Measurements from ENCODE around the gene POLE.

The POLE gene

DNA sequence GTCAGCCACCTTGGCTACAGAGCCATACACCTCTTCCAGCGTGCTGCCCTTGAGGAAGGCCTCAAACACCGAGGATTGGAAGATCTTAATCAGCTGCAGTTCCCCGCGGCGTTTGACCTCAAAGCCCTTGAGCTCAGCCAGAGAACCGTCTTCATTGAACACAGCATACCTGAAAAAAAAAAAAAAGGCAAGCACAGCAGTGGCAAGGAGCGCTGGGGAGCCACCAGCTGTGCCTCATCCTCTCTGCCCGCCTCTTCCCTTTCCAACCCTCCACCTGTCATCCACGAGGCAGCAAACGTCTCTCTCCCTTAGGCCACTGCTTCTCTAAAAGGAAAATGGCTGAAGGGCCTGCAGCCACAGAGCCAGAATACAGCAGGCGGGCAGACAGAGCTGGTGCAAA is 26.1 kb downstream of the POLE start:
- H3K4me1 Mint-ChIP-seq (ENCODE audit: low read depth) = peaks cover 12% of the 10 kb centered on the region
- no peak for DNase-seq (ENCODE audit: low spot score)
- H3K36me3 Mint-ChIP-seq (ENCODE audit: low read depth) = peaks cover 72% of the 10 kb centered on the region
- peak overlapping the region; percentile 10 for H3K27ac Mint-ChIP-seq
- no peaks in the 10 kb centered on the region for H3K27me3 Mint-ChIP-seq (ENCODE audit: low read depth)
- H3K4me3 Mint-ChIP-seq = no peak overlapping the region
- no peaks in the 10 kb centered on the region for H3K9me3 Mint-ChIP-seq

DNA sequence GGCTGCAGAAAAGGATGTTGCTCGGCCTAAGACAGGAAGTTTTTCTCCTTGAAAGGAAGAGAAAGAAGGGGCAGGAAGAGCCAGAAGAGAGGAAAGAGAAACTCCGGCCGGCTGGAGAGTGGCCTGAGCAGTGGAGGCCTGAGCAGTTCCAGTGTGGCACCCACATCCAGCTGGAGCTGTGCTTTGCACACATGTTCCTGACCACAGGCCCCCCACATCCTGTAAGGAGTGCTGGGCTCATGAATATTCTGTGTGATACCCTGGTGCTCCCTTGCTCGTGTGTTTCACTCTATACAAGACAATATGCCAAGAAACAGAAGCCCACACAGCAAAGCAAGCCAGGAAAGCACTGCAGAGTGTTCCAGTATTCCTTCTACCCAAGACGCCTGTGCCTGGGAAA is 27.1 kb downstream of the POLE start:
- Mint-ChIP-seq H3K4me1 (ENCODE audit: low read depth) (peaks cover 12% of the 10 kb centered on the region), H3K36me3 (ENCODE audit: low read depth) (peaks cover 63% of the 10 kb centered on the region)

DNA sequence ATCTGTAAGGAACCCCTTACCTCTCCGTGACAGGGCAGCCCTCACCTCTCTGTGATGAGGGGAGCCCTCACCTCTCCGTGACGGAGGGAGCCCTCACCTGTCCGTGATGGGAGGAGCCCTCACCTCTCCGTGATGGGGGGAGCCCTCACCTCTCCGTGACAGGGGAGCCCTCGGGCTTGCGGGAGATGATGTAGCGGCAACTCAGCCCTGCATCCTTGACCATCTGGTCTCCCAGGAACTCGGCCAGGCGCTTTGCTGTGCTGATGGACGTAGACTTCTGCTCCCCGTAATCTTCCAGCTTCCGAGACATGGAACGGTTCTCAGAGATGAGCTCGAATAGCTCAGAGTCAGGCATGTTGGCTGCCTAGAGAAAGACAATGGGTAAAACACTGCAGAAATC is 28.0 kb downstream of the POLE start:
- Mint-ChIP-seq H3K27ac (no peak overlapping the region), H3K4me1 (ENCODE audit: low read depth) (peaks cover 13% of the 10 kb centered on the region)

More for the DNA sequence above, 27.1 kb downstream of the POLE start:
- DNase-seq (ENCODE audit: low spot score) = no peak
- Mint-ChIP-seq H3K9me3 (no peaks in the 10 kb centered on the region), H3K27ac (peak overlapping the region; percentile 55), H3K27me3 (ENCODE audit: low read depth) (no peaks in the 10 kb centered on the region), H3K4me3 (no peak overlapping the region)

GRCh38 chr12:132658149-132658894 is 28.8 kb downstream of the POLE start:
- Mint-ChIP-seq H3K27ac (no peak overlapping the region), H3K4me1 (ENCODE audit: low read depth) (peaks cover 19% of the 10 kb centered on the region), H3K36me3 (ENCODE audit: low read depth) (peaks cover 68% of the 10 kb centered on the region), H3K4me3 (no peak overlapping the region), H3K27me3 (ENCODE audit: low read depth) (no peaks in the 10 kb centered on the region), H3K9me3 (no peaks in the 10 kb centered on the region)
- DNase-seq (ENCODE audit: low spot score) = no peak

More for the DNA sequence above, 28.0 kb downstream of the POLE start:
- H3K9me3 Mint-ChIP-seq = no peaks in the 10 kb centered on the region
- no peaks in the 10 kb centered on the region for H3K27me3 Mint-ChIP-seq (ENCODE audit: low read depth)
- peaks cover 61% of the 10 kb centered on the region for H3K36me3 Mint-ChIP-seq (ENCODE audit: low read depth)
- H3K4me3 Mint-ChIP-seq = no peak overlapping the region
- DNase-seq (ENCODE audit: low spot score) = no peak

DNA sequence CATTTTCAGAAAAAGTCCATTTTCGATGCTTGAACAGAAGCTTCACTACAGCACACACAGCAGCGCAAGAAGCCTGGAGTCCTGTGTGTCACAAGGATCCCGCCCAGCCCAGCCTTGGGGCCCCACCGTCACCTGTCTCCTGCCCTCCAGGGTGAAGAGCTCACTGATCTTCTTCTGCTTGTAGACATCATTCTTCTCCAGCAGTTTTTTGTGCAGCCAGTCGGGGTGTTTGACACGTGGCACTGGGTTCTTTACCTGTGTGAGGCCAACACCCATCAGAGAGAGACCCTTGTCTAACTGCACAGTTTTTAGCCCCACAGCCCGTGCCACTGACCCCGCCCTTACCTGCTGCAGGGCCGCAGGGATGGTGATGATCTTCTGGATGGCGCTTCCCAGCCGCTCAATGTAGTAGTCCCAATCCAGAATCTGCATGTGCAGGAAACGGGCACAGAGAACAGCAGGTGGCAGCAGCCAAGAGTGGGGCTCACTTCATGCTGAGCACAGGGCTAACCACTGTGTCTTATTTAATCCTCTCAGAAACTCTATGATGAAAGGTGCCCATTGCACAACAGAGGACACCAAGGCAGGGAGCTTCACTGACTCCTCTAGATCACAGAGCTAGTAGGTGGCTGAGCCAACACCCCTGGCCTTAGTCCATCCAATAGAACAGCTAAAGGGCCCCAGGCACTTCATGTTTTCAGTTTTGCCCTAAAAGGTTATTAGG is 30.0 kb downstream of the POLE start:
- DNase-seq (ENCODE audit: low spot score) = no peak
- Mint-ChIP-seq H3K36me3 (ENCODE audit: low read depth) (peaks cover 62% of the 10 kb centered on the region), H3K27me3 (ENCODE audit: low read depth) (no peaks in the 10 kb centered on the region), H3K4me1 (ENCODE audit: low read depth) (peaks cover 14% of the 10 kb centered on the region), H3K9me3 (no peaks in the 10 kb centered on the region), H3K4me3 (no peak overlapping the region), H3K27ac (no peak overlapping the region)

DNA sequence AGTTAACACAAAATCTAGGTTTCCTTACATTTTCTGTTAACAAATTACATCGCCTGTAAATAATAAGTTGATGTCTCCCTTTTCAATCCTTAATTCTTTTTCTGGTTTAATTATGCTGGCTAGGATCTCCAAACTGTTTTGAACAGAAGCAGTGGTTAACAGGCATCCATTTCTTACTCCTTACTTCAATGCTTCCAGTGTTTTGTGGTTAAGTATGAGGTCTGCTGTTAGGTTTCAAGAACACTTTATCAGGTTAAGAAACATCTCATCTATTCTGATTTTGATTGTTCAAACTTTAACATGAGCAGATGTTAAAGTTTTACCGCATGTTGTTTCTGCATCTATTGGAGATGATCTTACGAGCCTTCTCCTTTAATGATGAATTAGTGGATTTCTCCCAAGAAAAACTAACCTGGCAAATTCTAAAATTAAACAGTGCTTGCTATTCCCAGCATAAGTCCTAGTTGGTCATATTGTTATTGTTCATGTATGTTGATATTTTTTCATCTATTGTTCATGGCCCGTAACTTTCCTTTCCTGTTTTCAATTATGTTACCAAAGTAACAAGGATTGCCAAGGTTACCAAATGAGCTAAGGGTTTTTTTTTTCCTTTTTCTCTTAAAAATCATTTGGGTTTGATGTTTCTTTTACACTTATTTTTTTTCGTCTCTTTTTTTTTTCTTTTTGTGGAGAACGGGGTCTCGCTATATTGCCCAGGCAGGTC is 33.4 kb downstream of the POLE start:
- Mint-ChIP-seq H3K4me1 (ENCODE audit: low read depth) (peaks cover 9% of the 10 kb centered on the region), H3K4me3 (no peak overlapping the region), H3K36me3 (ENCODE audit: low read depth) (peaks cover 49% of the 10 kb centered on the region), H3K27me3 (ENCODE audit: low read depth) (no peaks in the 10 kb centered on the region), H3K9me3 (no peaks in the 10 kb centered on the region), H3K27ac (no peak overlapping the region)
- DNase-seq (ENCODE audit: low spot score) = no peak

- H3K36me3 Mint-ChIP-seq (ENCODE audit: low read depth) = peaks cover 45% of the 10 kb centered on the region
- H3K4me1 Mint-ChIP-seq (ENCODE audit: low read depth) = peaks cover 12% of the 10 kb centered on the region
- no peak overlapping the region for H3K4me3 Mint-ChIP-seq
- H3K27ac Mint-ChIP-seq = peak overlapping the region; percentile 2
- H3K9me3 Mint-ChIP-seq = no peaks in the 10 kb centered on the region
- no peak for DNase-seq (ENCODE audit: low spot score)
- H3K27me3 Mint-ChIP-seq (ENCODE audit: low read depth) = no peaks in the 10 kb centered on the region
These were observed 35.6 kb downstream of the POLE start for GRCh38 chr12:132651444-132652100.

DNA sequence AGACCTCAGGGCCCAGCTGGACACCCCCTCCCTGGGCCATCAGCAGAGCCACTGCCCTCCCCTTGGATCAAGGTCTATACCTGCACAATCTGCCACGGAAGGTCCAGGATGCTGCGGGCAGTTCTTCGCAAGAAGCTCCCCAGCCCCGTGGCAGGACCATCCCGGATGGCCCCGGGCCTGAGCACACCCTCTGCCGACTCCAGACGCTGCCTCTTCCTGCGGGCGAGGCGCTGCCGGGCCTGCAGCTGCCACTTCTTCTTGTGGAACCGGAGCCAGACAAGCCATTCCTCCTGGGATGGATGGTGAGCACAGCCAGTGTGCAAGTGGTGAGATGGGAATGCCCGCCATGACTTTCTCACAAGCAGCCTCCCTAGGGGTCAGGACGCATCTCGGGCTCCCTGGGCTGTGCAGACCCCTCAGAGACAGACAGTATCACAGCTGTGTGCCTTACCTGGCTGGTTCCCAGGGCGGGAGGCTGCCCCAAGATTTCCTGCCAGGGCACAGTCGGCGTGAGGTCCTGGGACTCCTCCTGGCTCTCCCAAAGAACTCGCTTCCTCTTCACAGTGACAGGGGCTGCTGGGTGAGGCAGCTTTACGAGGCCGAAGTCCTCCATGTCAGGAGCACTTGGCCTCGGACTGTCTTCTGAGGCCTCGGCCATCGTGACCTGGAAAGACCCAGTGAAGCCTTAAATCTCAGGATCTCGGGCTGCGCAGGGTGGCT is 37.8 kb downstream of the POLE start:
- no peaks in the 10 kb centered on the region for H3K27me3 Mint-ChIP-seq (ENCODE audit: low read depth)
- H3K9me3 Mint-ChIP-seq = no peaks in the 10 kb centered on the region
- no peak overlapping the region for H3K27ac Mint-ChIP-seq
- H3K4me1 Mint-ChIP-seq (ENCODE audit: low read depth) = peaks cover 12% of the 10 kb centered on the region
- H3K4me3 Mint-ChIP-seq = no peak overlapping the region
- DNase-seq (ENCODE audit: low spot score) = no peak
- peaks cover 44% of the 10 kb centered on the region for H3K36me3 Mint-ChIP-seq (ENCODE audit: low read depth)

DNA sequence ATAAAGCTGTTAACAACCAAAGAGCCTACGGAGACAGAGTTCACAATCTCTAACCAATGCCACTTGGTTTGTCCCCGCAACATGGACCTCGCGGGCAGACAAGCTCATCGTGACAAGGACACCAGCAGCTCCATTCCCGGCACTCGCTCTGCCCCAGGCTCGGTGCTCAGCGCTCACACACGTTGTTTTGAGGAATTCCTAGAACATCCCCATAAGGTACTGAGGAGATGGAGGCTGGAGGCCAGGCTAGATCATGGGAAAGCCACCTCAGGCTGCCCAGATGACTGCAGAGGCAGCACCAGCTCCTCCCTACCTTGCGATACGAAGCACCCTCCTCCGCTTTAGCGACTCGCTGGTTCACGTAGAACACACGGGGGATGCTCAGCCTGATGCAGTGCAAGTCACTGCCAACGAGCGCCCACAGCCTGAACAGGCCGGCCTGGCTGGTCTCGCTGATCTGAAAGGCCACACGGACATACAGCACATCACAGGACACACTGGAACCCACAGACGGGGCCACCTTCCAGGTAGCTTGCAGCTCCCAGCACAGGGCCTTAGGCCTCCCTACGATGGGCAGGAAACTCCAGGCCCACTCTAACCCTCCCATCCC is 38.4 kb downstream of the POLE start:
- Mint-ChIP-seq H3K4me1 (ENCODE audit: low read depth) (peaks cover 6% of the 10 kb centered on the region), H3K36me3 (ENCODE audit: low read depth) (peaks cover 41% of the 10 kb centered on the region), H3K4me3 (no peak overlapping the region), H3K9me3 (no peaks in the 10 kb centered on the region), H3K27ac (no peak overlapping the region), H3K27me3 (ENCODE audit: low read depth) (no peaks in the 10 kb centered on the region)
- no peak for DNase-seq (ENCODE audit: low spot score)

GRCh38 chr12:132647858-132648257 is 39.3 kb downstream of the POLE start:
- Mint-ChIP-seq H3K27ac (no peak overlapping the region), H3K36me3 (ENCODE audit: low read depth) (peaks cover 40% of the 10 kb centered on the region), H3K4me1 (ENCODE audit: low read depth) (peaks cover 3% of the 10 kb centered on the region), H3K27me3 (ENCODE audit: low read depth) (no peaks in the 10 kb centered on the region), H3K9me3 (no peaks in the 10 kb centered on the region), H3K4me3 (no peak overlapping the region)
- DNase-seq (ENCODE audit: low spot score) = no peak

DNA sequence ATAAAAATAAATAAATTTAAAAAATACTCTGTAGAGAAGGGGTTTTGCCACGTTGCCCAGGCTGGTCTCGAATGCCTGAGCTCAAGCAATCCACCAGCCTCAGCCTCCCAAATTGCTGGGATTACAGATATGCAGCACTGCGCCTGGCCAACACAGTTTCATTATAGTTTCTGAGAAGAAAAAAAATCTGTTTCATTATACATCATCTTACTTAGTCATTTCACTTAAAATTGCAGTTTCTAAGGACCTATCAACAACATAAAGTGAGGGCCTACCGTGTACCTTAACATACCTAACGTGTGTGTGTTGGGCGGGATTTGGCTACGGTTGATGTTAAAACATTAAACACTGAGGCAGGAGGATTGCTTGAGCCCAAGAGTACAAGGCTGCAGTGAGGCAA is 40.3 kb downstream of the POLE start:
- peaks cover 3% of the 10 kb centered on the region for H3K4me1 Mint-ChIP-seq (ENCODE audit: low read depth)
- no peaks in the 10 kb centered on the region for H3K9me3 Mint-ChIP-seq
- DNase-seq (ENCODE audit: low spot score) = no peak
- no peak overlapping the region for H3K27ac Mint-ChIP-seq
- no peak overlapping the region for H3K4me3 Mint-ChIP-seq
- H3K27me3 Mint-ChIP-seq (ENCODE audit: low read depth) = no peaks in the 10 kb centered on the region
- peaks cover 38% of the 10 kb centered on the region for H3K36me3 Mint-ChIP-seq (ENCODE audit: low read depth)

GRCh38 chr12:132642846-132643835 is 44.0 kb downstream of the POLE start:
- Mint-ChIP-seq H3K4me1 (ENCODE audit: low read depth) (peaks cover 4% of the 10 kb centered on the region), H3K36me3 (ENCODE audit: low read depth) (peaks cover 52% of the 10 kb centered on the region), H3K27me3 (ENCODE audit: low read depth) (no peaks in the 10 kb centered on the region), H3K4me3 (no peak overlapping the region), H3K9me3 (no peaks in the 10 kb centered on the region), H3K27ac (no peak overlapping the region)
- DNase-seq (ENCODE audit: low spot score) = no peak

Data from T-helper 2 cell treated with Interferon-gamma antibody and Interleukin-4, amounts not matched to agents 5 μg/mL and 100 μg/mL, for 36 hours (primary cell).